Hepatocyte (in vitro differentiated cells): Measurements from ENCODE around the gene PADI4.

Source experiments
- EZH2 ChIP-seq: fragments of 200-600 bp; sonication (generic); IDR thresholded peaks from 2 replicates; pipeline ENCODE4 v1.6.1; 2016; ENCODE audit warnings: antibody characterized with exemption, mild to moderate bottlenecking, borderline replicate concordance
- EZH2phosphoT487 ChIP-seq: fragments of 200-600 bp; sonication (generic); IDR thresholded peaks from one replicate; pipeline ENCODE4 v1.6.1; 2018; ENCODE audit warnings: antibody characterized with exemption, mild to moderate bottlenecking, low read depth, moderate library complexity; ENCODE audit not compliant: unreplicated experiment, severe bottlenecking
- TF ChIP-seq, protein P1 (sequence below): fragments of 200-600 bp; sonication (generic); IDR thresholded peaks from 2 replicates; pipeline ENCODE4 v1.5.1; 2016; ENCODE audit warnings: antibody characterized with exemption, mild to moderate bottlenecking; ENCODE audit not compliant: poor library complexity

DNA sequence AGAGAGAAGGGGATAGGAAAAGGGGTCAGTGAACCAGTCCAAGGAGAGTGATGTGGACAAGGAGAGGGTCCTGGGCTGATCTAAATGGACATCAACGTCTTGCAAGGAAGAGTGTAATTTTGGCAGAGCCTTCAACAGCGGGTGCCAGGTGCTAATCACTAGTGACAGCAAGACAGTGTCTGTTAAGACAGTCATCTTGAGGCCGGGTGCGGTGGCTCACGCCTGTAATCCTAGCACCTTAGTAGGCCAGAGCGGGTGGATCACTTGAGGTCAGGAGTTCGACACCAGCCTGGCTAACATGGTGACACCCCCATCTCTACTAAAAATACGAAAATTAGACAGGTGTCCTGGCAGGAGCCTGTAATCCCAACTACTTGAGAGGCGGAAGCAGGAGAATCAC is 51.8 kb downstream of the PADI4 start:
- TF ChIP-seq EZH2 (no peak), EZH2phosphoT487 (no peak)
- TF ChIP-seq, protein P1, sequence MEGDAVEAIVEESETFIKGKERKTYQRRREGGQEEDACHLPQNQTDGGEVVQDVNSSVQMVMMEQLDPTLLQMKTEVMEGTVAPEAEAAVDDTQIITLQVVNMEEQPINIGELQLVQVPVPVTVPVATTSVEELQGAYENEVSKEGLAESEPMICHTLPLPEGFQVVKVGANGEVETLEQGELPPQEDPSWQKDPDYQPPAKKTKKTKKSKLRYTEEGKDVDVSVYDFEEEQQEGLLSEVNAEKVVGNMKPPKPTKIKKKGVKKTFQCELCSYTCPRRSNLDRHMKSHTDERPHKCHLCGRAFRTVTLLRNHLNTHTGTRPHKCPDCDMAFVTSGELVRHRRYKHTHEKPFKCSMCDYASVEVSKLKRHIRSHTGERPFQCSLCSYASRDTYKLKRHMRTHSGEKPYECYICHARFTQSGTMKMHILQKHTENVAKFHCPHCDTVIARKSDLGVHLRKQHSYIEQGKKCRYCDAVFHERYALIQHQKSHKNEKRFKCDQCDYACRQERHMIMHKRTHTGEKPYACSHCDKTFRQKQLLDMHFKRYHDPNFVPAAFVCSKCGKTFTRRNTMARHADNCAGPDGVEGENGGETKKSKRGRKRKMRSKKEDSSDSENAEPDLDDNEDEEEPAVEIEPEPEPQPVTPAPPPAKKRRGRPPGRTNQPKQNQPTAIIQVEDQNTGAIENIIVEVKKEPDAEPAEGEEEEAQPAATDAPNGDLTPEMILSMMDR: no peak
